Stimulated activated naive CD8-positive, alpha-beta T cell treated with anti-CD3 and anti-CD28 coated beads, Interleukin-15, Interleukin-2, amounts not matched to agents 100 ng/mL and 50 ng/mL, for 24 hours (primary cell): ENCODE data around the gene MARK4.
A peak's percentile ranks its signal among the peaks of the same experiment; 100 is the strongest.
"Not testable (repeated sequence)": the region's sequence is repeated elsewhere in the genome, so short reads cannot be mapped to it uniquely, and the experiment has no call there.

Source experiments
- H3K27ac Mint-ChIP-seq: one replicate; pipeline ENCODE4 v1.8.0; 2021; ENCODE audit warnings: mild to moderate bottlenecking, mixed read lengths
- H3K27me3 Mint-ChIP-seq: one replicate; pipeline ENCODE4 v1.8.0; 2021; ENCODE audit warnings: mixed read lengths
- H3K36me3 Mint-ChIP-seq: one replicate; pipeline ENCODE4 v1.8.0; 2021; ENCODE audit warnings: low read depth, mixed read lengths
- H3K4me1 Mint-ChIP-seq: one replicate; pipeline ENCODE4 v1.8.0; 2021; ENCODE audit warnings: low read depth, mixed read lengths
- H3K4me3 Mint-ChIP-seq: one replicate; pipeline ENCODE4 v1.8.0; 2021; ENCODE audit warnings: mild to moderate bottlenecking, mixed read lengths
- H3K9me3 Mint-ChIP-seq: one replicate; pipeline ENCODE4 v1.8.0; 2021; ENCODE audit warnings: mixed read lengths

MARK4 gene

DNA sequence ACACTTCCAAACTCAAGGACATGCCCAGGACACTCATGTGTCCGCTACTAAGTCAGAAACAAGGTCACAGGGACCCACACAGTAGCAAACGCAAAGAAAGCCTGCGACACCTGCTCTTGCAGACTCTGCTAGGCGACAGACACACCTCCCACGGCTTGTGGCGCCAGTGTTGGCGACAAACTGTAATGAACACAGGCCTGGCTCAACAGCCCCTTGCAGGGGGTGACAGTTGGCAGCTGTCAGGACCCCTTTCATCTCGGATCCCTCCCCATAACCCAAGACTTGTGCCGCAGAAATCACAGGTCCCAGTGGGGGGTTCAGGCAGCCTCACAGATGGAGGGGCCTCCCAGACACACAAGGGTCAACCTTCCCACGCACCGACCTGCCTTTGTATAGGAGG lies 71.2 kb downstream of the MARK4 start:
- Mint-ChIP-seq H3K27me3 (peaks cover 29% of the 10 kb centered on the region), H3K27ac (no peak overlapping the region), H3K9me3 (no peaks in the 10 kb centered on the region), H3K4me1 (no peaks in the 10 kb centered on the region), H3K36me3 (no peaks in the 10 kb centered on the region), H3K4me3 (no peak overlapping the region)

DNA sequence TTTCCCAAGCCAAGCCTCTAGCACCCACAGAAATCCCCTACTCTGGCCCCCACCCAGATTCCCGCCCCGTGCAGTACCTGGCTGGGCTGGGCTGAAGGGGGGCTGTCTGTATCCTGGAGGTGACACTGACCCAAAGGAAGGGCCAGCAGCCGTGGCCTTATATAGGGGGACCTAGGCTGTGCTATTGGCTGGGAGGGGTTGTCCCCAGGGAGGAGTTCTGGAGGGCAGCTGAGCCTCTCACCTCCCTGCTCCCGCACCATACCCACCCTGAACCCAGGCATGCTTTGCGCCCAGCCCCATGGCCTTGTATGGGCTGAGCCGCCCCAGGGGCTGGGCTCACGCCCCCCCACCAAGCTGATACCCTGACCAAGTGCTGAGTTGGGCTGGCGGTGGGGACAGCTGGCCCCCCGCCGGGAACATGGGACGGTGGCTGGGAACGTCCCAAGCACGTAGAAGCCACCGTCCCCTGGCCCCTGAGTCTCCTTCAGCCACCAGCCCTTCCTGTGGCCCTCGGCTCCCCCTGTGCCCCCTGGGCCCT lies 71.7 kb downstream of the MARK4 start, which contains the start of gene CKM:
Gene CKM (minus strand): TSS at position 132 of the 538 bp plus-strand sequence. CDS start 3,162 bp downstream, outside the sequence.
- Mint-ChIP-seq H3K9me3 (no peaks in the 10 kb centered on the region), H3K36me3 (no peaks in the 10 kb centered on the region), H3K4me1 (no peaks in the 10 kb centered on the region), H3K27ac (no peak within 1 kb of the TSS), H3K4me3 (no peak within 1 kb of the TSS), H3K27me3 (peaks cover 24% of the 10 kb centered on the region)

DNA sequence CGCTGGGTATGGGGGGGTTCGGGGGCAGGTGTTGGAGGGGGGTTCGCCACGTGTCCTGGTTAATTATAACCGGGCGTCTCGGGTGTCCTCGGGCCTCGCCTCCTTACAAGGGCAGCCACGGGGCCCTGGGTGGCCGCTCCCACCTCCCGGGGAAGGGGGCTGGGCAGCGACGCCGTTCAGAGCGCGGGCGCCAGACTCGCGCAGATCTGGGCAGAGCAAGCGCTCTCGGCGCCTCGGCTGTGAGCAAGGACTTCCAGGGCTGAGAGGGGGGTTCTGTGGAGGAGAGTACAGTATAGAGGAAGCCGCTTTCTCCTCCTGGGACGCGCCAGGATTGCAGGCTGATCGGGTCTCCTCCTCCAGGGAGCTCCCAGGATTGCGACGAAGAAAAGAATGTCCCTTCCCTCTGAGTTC lies 72.6 kb downstream of the MARK4 start:
- H3K4me3 Mint-ChIP-seq, result no peak overlapping the region
- no peaks in the 10 kb centered on the region for H3K36me3 Mint-ChIP-seq
- H3K27ac Mint-ChIP-seq, result no peak overlapping the region
- no peaks in the 10 kb centered on the region for H3K9me3 Mint-ChIP-seq
- H3K4me1 Mint-ChIP-seq, result no peaks in the 10 kb centered on the region
- peaks cover 19% of the 10 kb centered on the region for H3K27me3 Mint-ChIP-seq

DNA sequence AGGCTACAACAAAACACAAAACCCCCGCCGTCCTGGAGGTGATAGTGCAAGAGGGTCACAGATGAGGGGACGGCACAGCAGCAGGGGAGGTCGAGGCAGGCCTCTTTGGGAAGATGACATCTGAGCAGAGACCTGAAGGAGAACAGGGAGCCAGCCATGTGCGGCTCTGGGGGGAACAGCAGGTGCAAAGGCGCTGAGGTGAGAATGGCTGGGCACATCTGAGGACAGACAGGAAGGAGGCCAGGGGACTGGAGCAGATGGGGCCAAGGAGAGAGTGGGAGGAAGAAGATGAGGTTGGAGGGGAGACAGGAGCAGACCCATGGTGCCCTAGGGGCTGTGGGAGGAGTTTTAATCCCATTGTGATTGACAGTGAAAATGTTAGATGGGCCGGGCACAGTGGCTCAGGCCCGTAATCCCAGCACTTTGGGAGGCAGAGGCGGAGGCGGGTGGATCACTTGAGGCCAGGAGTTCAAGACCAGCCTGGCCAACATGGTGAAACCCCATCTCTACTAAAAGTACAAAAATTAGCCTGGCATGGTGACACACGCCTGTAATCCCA lies 73.4 kb downstream of the MARK4 start:
- peaks cover 19% of the 10 kb centered on the region for H3K27me3 Mint-ChIP-seq
- no peaks in the 10 kb centered on the region for H3K4me1 Mint-ChIP-seq

DNA sequence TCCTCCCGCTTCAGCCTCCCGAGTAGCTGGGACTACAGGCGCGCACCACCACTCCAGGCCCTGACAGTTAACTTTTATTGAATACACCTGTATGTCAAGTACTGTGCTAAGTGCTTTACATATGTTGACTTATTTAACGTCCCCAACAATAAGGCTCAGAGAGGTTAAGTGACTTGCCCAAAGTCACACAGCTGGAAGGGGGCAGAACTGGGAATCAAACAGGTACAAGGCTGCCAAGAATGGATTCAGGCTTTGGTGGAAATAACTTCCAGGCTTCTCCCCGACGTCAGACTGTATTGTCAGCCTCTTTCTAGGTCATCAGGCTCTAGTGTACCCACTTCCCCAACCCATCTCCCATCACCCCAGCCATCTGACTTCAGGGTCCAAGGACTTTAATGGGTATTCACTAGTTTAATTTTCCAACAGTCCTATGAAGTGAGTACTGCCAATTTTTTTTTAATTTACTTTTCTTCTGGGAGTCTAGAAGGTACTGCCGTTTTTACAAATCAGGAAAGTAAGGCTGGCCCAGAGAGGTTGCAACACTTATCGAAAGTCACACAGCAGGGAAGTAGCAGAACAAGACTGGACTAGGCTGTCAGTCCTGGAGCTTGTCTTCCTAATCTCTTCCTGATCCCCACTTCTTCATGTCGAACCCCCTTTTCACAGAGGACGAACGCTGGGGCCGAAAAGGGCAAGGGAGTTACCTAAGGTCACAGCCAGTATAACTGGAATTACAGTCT lies 76.5 kb downstream of the MARK4 start:
- H3K4me1 Mint-ChIP-seq, result no peaks in the 10 kb centered on the region
- no peak overlapping the region for H3K27ac Mint-ChIP-seq
- H3K27me3 Mint-ChIP-seq, result peaks cover 13% of the 10 kb centered on the region

More for the DNA sequence above, 73.4 kb downstream of the MARK4 start:
- H3K4me3 Mint-ChIP-seq, result no peak overlapping the region
- H3K9me3 Mint-ChIP-seq, result no peaks in the 10 kb centered on the region
- H3K36me3 Mint-ChIP-seq, result no peaks in the 10 kb centered on the region
- H3K27ac Mint-ChIP-seq, result no peak overlapping the region

DNA sequence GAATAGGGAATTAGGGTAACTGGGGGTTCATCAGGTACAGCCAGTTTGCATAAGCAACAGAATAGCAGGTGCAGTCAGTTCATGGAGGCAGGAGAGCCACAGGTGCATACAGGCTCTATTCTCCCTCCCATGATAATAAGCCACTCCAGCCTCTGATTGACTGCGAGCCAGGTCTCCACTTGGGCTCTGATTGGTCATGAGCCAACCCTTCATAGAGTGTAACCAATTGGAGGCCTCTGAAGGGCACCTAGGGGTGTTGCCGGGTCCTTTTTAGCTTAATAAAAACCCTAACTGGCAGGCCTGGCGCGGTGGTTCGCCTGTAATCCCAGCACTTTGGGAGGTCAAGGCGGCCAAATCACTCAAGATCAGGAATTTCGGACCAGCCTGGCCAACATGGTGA lies 80.3 kb downstream of the MARK4 start:
- Mint-ChIP-seq H3K27ac (no peak overlapping the region), H3K4me1 (no peaks in the 10 kb centered on the region), H3K27me3 (no peaks in the 10 kb centered on the region), H3K36me3 (no peaks in the 10 kb centered on the region), H3K4me3 (no peak overlapping the region), H3K9me3 (no peaks in the 10 kb centered on the region)

More for the DNA sequence above, 76.5 kb downstream of the MARK4 start:
- Mint-ChIP-seq H3K36me3 (no peaks in the 10 kb centered on the region), H3K4me3 (no peak overlapping the region), H3K9me3 (no peaks in the 10 kb centered on the region)

DNA sequence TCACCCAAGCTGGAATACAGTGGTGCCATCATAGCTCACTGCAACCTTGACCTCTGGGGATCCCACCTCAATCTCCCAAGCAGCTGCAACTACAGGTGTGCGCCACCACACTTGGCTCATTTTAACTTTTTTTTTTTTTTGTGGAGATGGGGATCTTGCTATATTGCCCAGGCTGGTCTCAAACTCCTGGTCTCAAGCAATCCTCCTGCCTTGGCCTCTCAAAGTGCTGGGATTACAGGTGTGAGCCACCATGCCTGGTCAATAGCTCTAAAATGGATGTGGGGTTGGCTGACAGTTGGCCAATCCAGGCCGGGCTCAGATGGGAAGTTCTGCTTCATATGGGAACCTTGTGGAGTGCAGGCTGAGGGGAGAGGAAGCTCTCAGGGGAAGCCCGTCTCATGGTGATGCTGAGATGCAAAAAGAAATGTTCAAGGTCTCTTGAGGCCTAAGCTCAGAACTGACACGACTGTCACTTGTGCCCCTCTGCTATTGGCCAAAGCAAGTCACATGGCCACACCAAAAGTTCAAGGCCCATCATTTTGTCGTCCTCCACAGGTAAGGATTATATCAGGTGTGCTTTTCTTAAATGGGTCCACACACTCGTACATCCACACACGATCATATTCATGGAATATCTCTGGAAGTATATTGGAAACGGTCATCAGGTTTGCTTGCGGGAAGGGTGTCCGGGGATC lies 82.7 kb downstream of the MARK4 start:
- no peaks in the 10 kb centered on the region for H3K4me1 Mint-ChIP-seq
- H3K27ac Mint-ChIP-seq, result no peak overlapping the region
- H3K36me3 Mint-ChIP-seq, result no peaks in the 10 kb centered on the region
- H3K4me3 Mint-ChIP-seq, result no peak overlapping the region
- peaks cover 3% of the 10 kb centered on the region for H3K27me3 Mint-ChIP-seq
- H3K9me3 Mint-ChIP-seq, result no peaks in the 10 kb centered on the region

DNA sequence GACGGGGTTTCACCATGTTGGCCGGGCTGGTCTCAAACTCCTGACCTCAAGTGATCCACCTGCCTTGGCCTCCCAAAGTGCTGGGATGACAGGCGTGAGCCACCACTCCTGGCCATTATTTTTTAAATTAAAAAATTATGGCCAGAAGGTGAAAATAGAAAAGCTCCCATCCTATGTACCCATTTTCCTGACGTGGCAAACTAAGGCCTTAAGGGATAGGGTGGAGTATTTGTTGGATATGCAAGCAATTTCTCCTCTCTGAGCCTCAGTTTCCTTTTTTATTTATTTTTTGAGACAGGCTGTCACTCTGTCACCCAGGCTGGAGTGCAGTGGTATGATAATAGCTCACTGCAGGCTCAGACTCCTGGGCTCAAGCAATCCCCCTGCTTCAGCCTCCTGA lies 83.8 kb downstream of the MARK4 start:
- not testable (repeated sequence) for H3K9me3 Mint-ChIP-seq, H3K27ac Mint-ChIP-seq, H3K4me1 Mint-ChIP-seq, H3K36me3 Mint-ChIP-seq, H3K4me3 Mint-ChIP-seq, H3K27me3 Mint-ChIP-seq

DNA sequence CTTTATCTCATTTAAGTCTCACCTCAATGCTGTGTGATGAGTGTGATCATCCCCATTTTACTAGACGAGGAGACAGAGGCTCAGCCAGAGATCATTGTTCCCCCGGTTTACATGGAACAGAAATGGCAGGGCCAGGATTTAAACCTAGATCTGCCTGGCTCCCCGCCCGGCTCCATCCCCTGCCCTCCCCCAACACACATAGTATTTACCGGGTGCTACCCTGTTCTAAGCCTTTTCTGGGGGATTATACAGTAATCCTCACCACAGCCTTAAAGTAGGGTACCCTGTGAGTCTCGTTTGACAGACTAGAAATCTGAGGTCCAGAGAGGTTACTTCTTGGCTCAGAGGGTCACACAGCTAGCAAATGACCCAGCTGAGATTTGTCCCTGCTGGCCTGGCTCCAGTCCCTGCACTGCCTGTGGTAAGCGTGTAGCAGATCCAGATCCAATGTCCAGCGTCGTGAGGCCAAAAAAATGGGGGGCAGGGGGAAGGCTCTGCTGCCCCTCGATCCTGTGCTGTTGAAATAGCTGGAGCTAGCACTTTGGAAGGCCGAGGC lies 85.7 kb downstream of the MARK4 start:
- no peak overlapping the region for H3K27ac Mint-ChIP-seq
- H3K36me3 Mint-ChIP-seq, result no peaks in the 10 kb centered on the region
- no peak overlapping the region for H3K4me3 Mint-ChIP-seq
- no peaks in the 10 kb centered on the region for H3K9me3 Mint-ChIP-seq
- H3K4me1 Mint-ChIP-seq, result peaks cover 4% of the 10 kb centered on the region
- H3K27me3 Mint-ChIP-seq, result peaks cover 12% of the 10 kb centered on the region

DNA sequence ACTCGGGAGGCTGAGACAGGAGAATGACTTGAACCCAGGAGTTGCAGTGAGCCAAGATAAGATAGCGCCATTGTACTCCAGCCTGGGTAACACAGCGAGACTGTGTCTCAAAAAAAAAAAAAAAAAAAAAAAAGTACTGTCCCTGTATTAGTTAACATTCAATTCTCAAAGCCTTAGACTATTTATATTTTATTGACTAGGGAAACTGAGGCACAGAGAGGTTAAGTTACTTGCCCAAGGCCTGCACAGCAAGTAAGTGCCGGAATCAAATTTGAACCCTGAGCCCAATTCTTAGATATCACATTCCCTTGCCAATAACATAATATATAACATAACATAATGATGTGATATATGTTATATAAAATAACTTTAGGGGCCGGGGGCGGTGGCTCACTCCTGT lies 88.6 kb downstream of the MARK4 start:
- Mint-ChIP-seq H3K27me3 (peaks cover 21% of the 10 kb centered on the region), H3K4me1 (peaks cover 4% of the 10 kb centered on the region), H3K4me3 (no peak overlapping the region), H3K9me3 (no peaks in the 10 kb centered on the region), H3K36me3 (no peaks in the 10 kb centered on the region), H3K27ac (no peak overlapping the region)

DNA sequence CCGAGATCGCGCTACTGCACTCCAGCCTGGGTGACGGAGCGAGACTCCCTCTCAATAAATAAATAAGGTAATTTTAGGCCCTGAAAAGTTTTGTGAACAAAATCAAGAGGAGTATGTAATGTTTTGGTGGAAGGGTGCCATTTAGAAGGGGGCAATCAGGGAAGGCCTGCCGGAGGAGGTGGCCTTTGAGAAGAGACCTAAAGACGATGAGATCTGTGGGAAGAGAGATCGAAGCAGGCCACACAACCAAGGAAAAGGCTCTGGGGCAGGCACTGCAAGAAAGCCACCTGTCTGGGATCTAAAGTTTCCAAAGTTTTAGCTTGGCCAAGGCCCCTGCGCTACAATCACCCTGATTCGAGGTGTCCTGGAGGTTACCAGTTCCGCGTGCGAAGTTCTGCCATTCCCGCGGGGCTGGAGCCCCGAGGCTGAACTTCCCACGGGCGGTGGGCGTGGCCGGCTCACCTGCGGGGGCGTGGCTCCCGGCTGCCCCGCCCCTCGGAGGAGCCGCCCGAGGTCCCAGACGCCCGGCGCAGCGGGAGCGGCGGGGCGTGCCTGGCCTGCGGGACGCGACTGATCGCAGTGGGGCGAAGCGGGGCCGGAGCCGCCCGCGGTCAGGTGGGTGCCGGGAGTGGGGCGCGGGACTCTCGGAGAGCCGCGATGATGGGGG lies 89.3 kb downstream of the MARK4 start, which contains the start of gene KLC3:
Gene KLC3 (plus strand): TSS at position 519 of the 667 bp plus-strand sequence. CDS start 4,792 bp downstream, outside the sequence.
- Mint-ChIP-seq H3K27me3 (peaks cover 25% of the 10 kb centered on the region), H3K4me3 (peak within 1 kb of the TSS; percentile 50), H3K4me1 (peaks cover 4% of the 10 kb centered on the region), H3K36me3 (no peaks in the 10 kb centered on the region), H3K27ac (no peak within 1 kb of the TSS), H3K9me3 (no peaks in the 10 kb centered on the region)

DNA sequence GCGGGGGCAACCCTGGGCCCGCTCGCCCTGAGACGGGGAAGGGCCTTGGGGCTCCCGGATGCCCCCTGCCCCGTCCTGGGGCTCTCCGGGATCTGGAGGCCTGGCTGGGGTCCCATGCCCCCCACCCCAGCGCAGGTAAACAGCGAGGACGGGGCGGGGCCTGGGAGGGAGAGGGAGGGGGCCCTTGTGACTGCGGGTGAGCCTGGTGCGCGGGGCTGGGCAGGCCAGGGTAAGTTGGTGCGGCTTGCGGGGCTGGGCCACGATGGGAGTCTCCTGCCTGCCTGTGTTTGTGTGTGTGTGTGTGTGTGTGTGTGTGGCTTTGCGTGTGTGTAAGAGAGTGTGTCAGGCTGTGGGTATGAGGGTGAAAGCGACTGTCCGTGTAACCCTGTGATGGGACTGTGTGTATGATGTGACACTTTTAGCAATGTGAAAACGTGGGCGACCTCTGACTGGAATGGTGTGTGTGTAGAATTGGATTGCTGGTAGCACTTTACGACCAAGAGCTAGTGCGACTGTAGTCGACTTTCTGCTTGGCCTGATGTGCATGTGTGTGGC lies 89.9 kb downstream of the MARK4 start:
- Mint-ChIP-seq H3K4me3 (no peak overlapping the region), H3K27ac (no peak overlapping the region), H3K27me3 (peaks cover 27% of the 10 kb centered on the region), H3K9me3 (no peaks in the 10 kb centered on the region), H3K36me3 (no peaks in the 10 kb centered on the region), H3K4me1 (peaks cover 4% of the 10 kb centered on the region)

DNA sequence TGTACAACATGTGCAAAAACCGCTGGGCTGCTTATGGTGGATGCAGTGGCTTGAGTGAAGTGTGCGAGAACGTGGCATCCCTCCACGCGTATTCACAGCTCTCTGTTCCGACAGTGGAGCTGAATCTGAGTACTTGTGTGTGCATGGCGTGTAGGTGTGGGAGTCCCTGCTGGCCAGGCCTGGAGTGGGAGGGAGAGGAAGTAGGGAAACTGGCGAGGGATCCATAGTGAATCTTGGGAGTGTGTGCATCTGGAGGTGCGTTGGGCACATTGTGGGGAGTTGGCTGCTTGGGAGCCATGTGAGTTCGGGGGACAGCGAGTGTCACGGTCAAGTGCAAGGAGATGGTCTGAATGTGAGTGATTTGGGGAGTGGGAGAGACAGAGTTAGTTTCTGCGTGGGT lies 91.8 kb downstream of the MARK4 start:
- H3K4me3 Mint-ChIP-seq, result no peak overlapping the region
- H3K36me3 Mint-ChIP-seq, result no peaks in the 10 kb centered on the region
- H3K4me1 Mint-ChIP-seq, result peaks cover 4% of the 10 kb centered on the region
- no peak overlapping the region for H3K27ac Mint-ChIP-seq
- peaks cover 26% of the 10 kb centered on the region for H3K27me3 Mint-ChIP-seq
- H3K9me3 Mint-ChIP-seq, result no peaks in the 10 kb centered on the region
